IMR-90 (cell line): ENCODE data around the gene PAK5. TPM values are rescaled to one million over a fixed set of nuclear protein-coding genes. Genes with fewer than 3 reads are reported as not detected.

Source experiments
- ATAC-seq: fragments of 200-7000 bp; cut with Tn5 transposase; 2 replicates; pipeline ENCODE4 v1.9.1; 2020; ENCODE audit warnings: low read depth, mild to moderate bottlenecking, moderate library complexity
- BruUV-seq: library from RNA; stranded (reverse); fragments of 400-500 nt; replicated peaks from 2 replicates; lab custom pipeline; 2021; lab: Mats Ljungman, UMichigan
- CTCF ChIA-PET: fragments of 300-600 bp; formaldehyde crosslinking; extraction: SDS; loops from one replicate; lab custom pipeline; 2021; ENCODE audit warnings: antibody characterized with exemption; lab: Yijun Ruan, JAX
- POLR2A ChIA-PET: fragments of 300-600 bp; sonication (Branson Sonifier 250); formaldehyde crosslinking; loops from one replicate; lab custom pipeline; 2022; ENCODE audit warnings: antibody characterized with exemption; ENCODE audit not compliant: unreplicated experiment; lab: Charles Lee
- DNase-seq: peaks from one replicate; pipeline ENCODE4 v3.0.0; 2013
- H2AFZ ChIP-seq: replicated peaks from 2 replicates; pipeline ENCODE3; 2013; ENCODE audit warnings: low read length, mild to moderate bottlenecking; ENCODE audit not compliant: poor library complexity
- H2AK5ac ChIP-seq: 2 replicates; pipeline ENCODE4 v1.6.1; 2013; ENCODE audit warnings: low read depth, low read length, inconsistent platforms
- H2AK9ac ChIP-seq: replicated peaks from 2 replicates; pipeline ENCODE3; 2013; ENCODE audit warnings: mild to moderate bottlenecking, low read depth, low read length, moderate library complexity; ENCODE audit not compliant: poor library complexity
- H2BK120ac ChIP-seq: 2 replicates; pipeline ENCODE4 v1.6.1; 2013; ENCODE audit warnings: low read depth, low read length, inconsistent platforms
- H2BK15ac ChIP-seq: 3 replicates; pipeline ENCODE4 v1.6.1; 2013; ENCODE audit warnings: low read depth, low read length, inconsistent platforms
- H2BK20ac ChIP-seq: 2 replicates; pipeline ENCODE4 v1.6.1; 2013; ENCODE audit warnings: low read depth, mild to moderate bottlenecking, inconsistent platforms, low read length, moderate library complexity
- H2BK5ac ChIP-seq: 2 replicates; pipeline ENCODE4 v1.6.1; 2013; ENCODE audit warnings: mild to moderate bottlenecking, low read depth, low read length, inconsistent platforms; ENCODE audit not compliant: poor library complexity, severe bottlenecking
- H3K14ac ChIP-seq: replicated peaks from 2 replicates; pipeline ENCODE4 v1.6.1; 2013; ENCODE audit warnings: low read depth, low read length, inconsistent platforms
- H3K18ac ChIP-seq: 2 replicates; pipeline ENCODE4 v1.6.1; 2013; ENCODE audit warnings: low read depth, low read length, control low read depth
- H3K23ac ChIP-seq: 2 replicates; pipeline ENCODE4 v1.6.1; 2013; ENCODE audit warnings: low read depth, low read length, inconsistent platforms
- H3K27ac ChIP-seq: 2 replicates; pipeline ENCODE4 v1.5.1; 2013; ENCODE audit warnings: mild to moderate bottlenecking, control low read depth, low read length; ENCODE audit not compliant: insufficient read depth
- H3K27me3 ChIP-seq: 2 replicates; pipeline ENCODE4 v1.6.1; 2013; ENCODE audit warnings: low read length; ENCODE audit not compliant: control insufficient read depth, insufficient read depth
- H3K36me3 ChIP-seq: 2 replicates; pipeline ENCODE4 v1.6.1; 2013; ENCODE audit warnings: low read length, mixed read lengths; ENCODE audit not compliant: control insufficient read depth, insufficient read depth
- H3K4ac ChIP-seq: 2 replicates; pipeline ENCODE4 v1.6.1; 2013; ENCODE audit warnings: low read depth, low read length, inconsistent platforms
- H3K4me1 ChIP-seq: 2 replicates; pipeline ENCODE4 v1.6.1; 2013; ENCODE audit warnings: low read length, mixed read lengths; ENCODE audit not compliant: control insufficient read depth, insufficient read depth
- H3K4me2 ChIP-seq: 2 replicates; pipeline ENCODE4 v1.6.1; 2013; ENCODE audit warnings: low read depth, mild to moderate bottlenecking, control low read depth, low read length, moderate library complexity
- H3K4me3 ChIP-seq: 2 replicates; pipeline ENCODE4 v1.5.1; 2013; ENCODE audit warnings: low read depth, mild to moderate bottlenecking, control low read depth, low read length, moderate library complexity; ENCODE audit not compliant: insufficient read depth
- H3K56ac ChIP-seq: 2 replicates; pipeline ENCODE4 v1.6.1; 2013; ENCODE audit warnings: low read length, inconsistent platforms; ENCODE audit not compliant: insufficient read depth; ENCODE audit errors: extremely low read depth
- H3K79me1 ChIP-seq, 2 experiments: 2 replicates each; pipeline ENCODE4 v1.6.1; 2013; ENCODE audit warnings: low read length in 2 of 2, inconsistent platforms in 1 of 2, low read depth in 1 of 2
- H3K9ac ChIP-seq: 2 replicates; pipeline ENCODE4 v1.6.1; 2013; ENCODE audit warnings: low read depth, low read length, control low read depth
- H3K9me1 ChIP-seq: 2 replicates; pipeline ENCODE4 v1.6.1; 2013; ENCODE audit warnings: low read length, inconsistent platforms; ENCODE audit not compliant: insufficient read depth
- H3K9me3 ChIP-seq: 2 replicates; pipeline ENCODE4 v1.6.1; 2013; ENCODE audit warnings: low read length; ENCODE audit not compliant: control insufficient read depth, insufficient read depth
- H4K20me1 ChIP-seq: 2 replicates; pipeline ENCODE4 v1.6.1; 2013; ENCODE audit warnings: low read length, inconsistent platforms; ENCODE audit not compliant: insufficient read depth
- H4K5ac ChIP-seq: 2 replicates; pipeline ENCODE4 v1.6.1; 2013; ENCODE audit warnings: mild to moderate bottlenecking, low read depth, low read length, control low read depth
- H4K8ac ChIP-seq, 2 experiments: 2 replicates each; pipeline ENCODE4 v1.6.1; 2013; ENCODE audit warnings: low read depth in 2 of 2, low read length in 2 of 2, control low read depth in 1 of 2, inconsistent platforms in 1 of 2
- H4K91ac ChIP-seq: 2 replicates; pipeline ENCODE4 v1.6.1; 2013; ENCODE audit warnings: low read depth, low read length, inconsistent platforms; ENCODE audit not compliant: insufficient read depth
- BHLHE40 ChIP-seq: fragments of 150-350 bp; IDR thresholded peaks from 2 replicates; pipeline ENCODE4 v1.6.1; 2016; ENCODE audit warnings: mild to moderate bottlenecking, low read depth, low read length
- CEBPB ChIP-seq: IDR thresholded peaks from 2 replicates; pipeline ENCODE4 v1.6.1; 2012; ENCODE audit warnings: low read depth, low read length, improper control_type of control experiment
- CHD1 ChIP-seq: IDR thresholded peaks from 2 replicates; pipeline ENCODE4 v1.6.1; 2012; ENCODE audit warnings: low read depth, low read length, improper control_type of control experiment
- FOS ChIP-seq: fragments of 150-350 bp; IDR thresholded peaks from 2 replicates; pipeline ENCODE4 v1.6.1; 2016; ENCODE audit warnings: low read depth, low read length
- MAFK ChIP-seq: IDR thresholded peaks from 2 replicates; pipeline ENCODE4 v1.6.1; 2012; ENCODE audit warnings: low read depth, low read length, improper control_type of control experiment
- MAZ ChIP-seq: IDR thresholded peaks from 2 replicates; pipeline ENCODE4 v1.6.1; 2012; ENCODE audit warnings: low read depth, mild to moderate bottlenecking, low read length, improper control_type of control experiment, moderate library complexity, borderline replicate concordance
- MXI1 ChIP-seq: IDR thresholded peaks from 2 replicates; pipeline ENCODE4 v1.6.1; 2012; ENCODE audit warnings: low read depth, mild to moderate bottlenecking, low read length, moderate library complexity, borderline replicate concordance
- POLR2A ChIP-seq: IDR thresholded peaks from 2 replicates; pipeline ENCODE4 v1.6.1; 2012; ENCODE audit warnings: mild to moderate bottlenecking, low read depth, low read length
- RCOR1 ChIP-seq: IDR thresholded peaks from 2 replicates; pipeline ENCODE4 v1.6.1; 2012; ENCODE audit warnings: mild to moderate bottlenecking, low read length, improper control_type of control experiment; ENCODE audit not compliant: insufficient replicate concordance
- RFX5 ChIP-seq: IDR thresholded peaks from 2 replicates; pipeline ENCODE4 v1.8.0; 2012; ENCODE audit warnings: low read depth, mild to moderate bottlenecking, low read length, moderate library complexity
- SMC3 ChIP-seq: fragments of 150-350 bp; IDR thresholded peaks from 2 replicates; pipeline ENCODE4 v1.6.1; 2016; ENCODE audit warnings: low read depth, mild to moderate bottlenecking, antibody characterized with exemption, low read length, moderate library complexity
- WGBS, 2 experiments: methylation state at CpG; one replicate each; pipeline versions ENCODE4 v1.1.5 to v1.1.7; 2013; ENCODE audit warnings: missing lambda C conversion rate in 2 of 2; ENCODE audit not compliant: insufficient read length in 1 of 2; ENCODE audit errors: extremely low coverage in 2 of 2; 5-methylcytosine and 5-hydroxymethylcytosine counted together
- dilution Hi-C: fragments of 300-500 bp; cut with HindIII; formaldehyde crosslinking; loops from one replicate; pipeline ENCODE4 v1.14.3; 2018; ENCODE audit warnings: low sequenced_read_pairs; ENCODE audit not compliant: unreplicated experiment
- in situ Hi-C: fragments of 300-500 bp; cut with MboI; formaldehyde crosslinking; loops from 3 replicates; pipeline ENCODE4 v1.14.3; 2019; ENCODE audit warnings: low sequenced_read_pairs, inconsistent platforms, mixed read lengths
- intact Hi-C: fragments of 100-400 bp; cut with micrococcal nuclease; formaldehyde crosslinking; loops from 2 replicates; pipeline ENCODE4 v1.10.0; 2022
- polyA plus RNA-seq, 3 experiments: library from polyadenylated mRNA; depleted of rRNA; stranded (reverse); fragments of >200 nt; gene quantifications; 2 replicates each; pipeline ENCODE4 v1.2.3, GENCODE V29; 2012; ENCODE audit warnings: low replicate concordance in 1 of 3
- total RNA-seq: library from RNA; depleted of rRNA; stranded (reverse); fragments of >200 nt; gene quantifications from 2 replicates; pipeline ENCODE4 v1.2.3, GENCODE V29; 2012
- TF ChIP-seq, protein P1 (sequence below): fragments of 150-350 bp; IDR thresholded peaks from 2 replicates; pipeline ENCODE4 v1.6.1; 2017; ENCODE audit warnings: mild to moderate bottlenecking, antibody characterized with exemption, low read length, low read depth
- TF ChIP-seq, protein P2 (sequence below): fragments of 150-350 bp; IDR thresholded peaks from 2 replicates; pipeline ENCODE4 v1.6.1; 2016; ENCODE audit warnings: low read depth, mild to moderate bottlenecking, low read length, moderate library complexity, borderline replicate concordance

The PAK5 gene
- total and polyA plus RNA-seq, 2 of the 4 experiments (the other 2 are of a cell fraction): not detected

DNA sequence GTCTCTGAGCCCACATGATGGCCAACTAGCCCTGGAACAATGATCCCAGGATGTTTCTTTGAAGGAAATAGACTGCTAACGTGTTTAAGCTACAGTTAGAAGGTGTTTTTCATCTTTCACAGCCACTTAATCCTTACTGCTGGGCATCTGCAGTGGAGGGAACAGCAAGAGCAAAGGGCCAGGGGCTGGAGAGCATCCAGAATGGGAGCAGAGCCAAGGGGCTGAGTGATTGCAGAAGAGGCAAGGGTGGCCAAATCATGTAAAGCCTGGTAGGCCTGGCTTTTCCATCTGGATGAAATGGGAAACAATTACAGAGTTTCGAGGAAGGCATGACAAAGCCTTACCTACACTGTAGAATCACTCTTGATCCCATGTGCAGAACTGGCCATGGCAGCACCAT is 343.2 kb downstream of the PAK5 start:
- H4K5ac ChIP-seq: no peak overlapping the region
- no peak for ATAC-seq
- no peak overlapping the region for H3K27ac ChIP-seq
- no peaks in the 10 kb centered on the region for H3K9me3 ChIP-seq
- no peak overlapping the region for H3K18ac ChIP-seq
- no peak overlapping the region for H2AFZ ChIP-seq
- no peak overlapping the region for H2BK15ac ChIP-seq
- no TSS peak for BruUV-seq
- no peak overlapping the region for H4K91ac ChIP-seq
- no peak for DNase-seq
- no peak overlapping the region for H3K14ac ChIP-seq
- no peak overlapping the region for H2BK20ac ChIP-seq
- intact Hi-C loops (no loop called here), dilution Hi-C loops (no loop called here), in situ Hi-C loops (no loop called here)
- H2AK9ac ChIP-seq: no peak overlapping the region
- ChIA-PET POLR2A (no interaction called here), CTCF (no interaction called here)
- peaks cover 8% of the 10 kb centered on the region for H3K27me3 ChIP-seq
- no peak overlapping the region for H3K4ac ChIP-seq
- H3K79me1 ChIP-seq: no peaks in the 10 kb centered on the region
- no CpG with 5 or more reads among the region's 2 CpGs for WGBS, 2 experiments
- H3K9me1 ChIP-seq: no peaks in the 10 kb centered on the region
- no peak overlapping the region for H3K56ac ChIP-seq
- H3K23ac ChIP-seq: no peak overlapping the region
- H2BK5ac ChIP-seq: no peak overlapping the region
- no peak overlapping the region for H3K9ac ChIP-seq
- H2AK5ac ChIP-seq: no peak overlapping the region
- no peak overlapping the region for H3K4me3 ChIP-seq
- no peaks in the 10 kb centered on the region for H3K36me3 ChIP-seq
- no peak overlapping the region for H3K4me2 ChIP-seq
- no peak for TF ChIP-seq FOS
- TF ChIP-seq, protein P1, sequence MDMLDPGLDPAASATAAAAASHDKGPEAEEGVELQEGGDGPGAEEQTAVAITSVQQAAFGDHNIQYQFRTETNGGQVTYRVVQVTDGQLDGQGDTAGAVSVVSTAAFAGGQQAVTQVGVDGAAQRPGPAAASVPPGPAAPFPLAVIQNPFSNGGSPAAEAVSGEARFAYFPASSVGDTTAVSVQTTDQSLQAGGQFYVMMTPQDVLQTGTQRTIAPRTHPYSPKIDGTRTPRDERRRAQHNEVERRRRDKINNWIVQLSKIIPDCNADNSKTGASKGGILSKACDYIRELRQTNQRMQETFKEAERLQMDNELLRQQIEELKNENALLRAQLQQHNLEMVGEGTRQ: no peak
- TF ChIP-seq POLR2A: no peak
- no peak for TF ChIP-seq MXI1
- TF ChIP-seq RFX5: no peak
- TF ChIP-seq, protein P2, sequence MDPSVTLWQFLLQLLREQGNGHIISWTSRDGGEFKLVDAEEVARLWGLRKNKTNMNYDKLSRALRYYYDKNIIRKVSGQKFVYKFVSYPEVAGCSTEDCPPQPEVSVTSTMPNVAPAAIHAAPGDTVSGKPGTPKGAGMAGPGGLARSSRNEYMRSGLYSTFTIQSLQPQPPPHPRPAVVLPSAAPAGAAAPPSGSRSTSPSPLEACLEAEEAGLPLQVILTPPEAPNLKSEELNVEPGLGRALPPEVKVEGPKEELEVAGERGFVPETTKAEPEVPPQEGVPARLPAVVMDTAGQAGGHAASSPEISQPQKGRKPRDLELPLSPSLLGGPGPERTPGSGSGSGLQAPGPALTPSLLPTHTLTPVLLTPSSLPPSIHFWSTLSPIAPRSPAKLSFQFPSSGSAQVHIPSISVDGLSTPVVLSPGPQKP: no peak
- no peak for TF ChIP-seq CEBPB
- no peak for TF ChIP-seq MAZ
- TF ChIP-seq RCOR1: no peak
- TF ChIP-seq SMC3: no peak
- no peak for TF ChIP-seq MAFK
- no peak for TF ChIP-seq CHD1
- no peak for TF ChIP-seq BHLHE40
- H4K8ac ChIP-seq: no peak overlapping the region
- no peak overlapping the region for H2BK120ac ChIP-seq
- no peaks in the 10 kb centered on the region for H3K4me1 ChIP-seq
- H4K20me1 ChIP-seq: no peaks in the 10 kb centered on the region
